Immature natural killer cell (primary cell): Measurements from ENCODE around the gene ERVK3-1. TPM values are rescaled to one million over a fixed set of nuclear protein-coding genes. Genes with fewer than 3 reads are reported as not detected.
"Not testable (repeated sequence)": the region's sequence is repeated elsewhere in the genome, so short reads cannot be mapped to it uniquely, and the experiment has no call there.

Experiments used
- DNase-seq, 3 donors: peaks; one replicate each; pipeline ENCODE4 v3.0.0; 2022; ENCODE audit warnings: mixed read lengths in 1 of 3
- H3K27ac Mint-ChIP-seq, 6 donors: one replicate each; pipeline ENCODE4 v1.8.0; 2020; ENCODE audit warnings: mixed read lengths in 6 of 6, mild to moderate bottlenecking in 5 of 6, inconsistent platforms in 4 of 6, moderate library complexity in 3 of 6
- H3K27me3 Mint-ChIP-seq, 3 donors: one replicate each; pipeline ENCODE4 v1.8.0; 2020 to 2021; ENCODE audit warnings: low read depth in 3 of 3, mild to moderate bottlenecking in 3 of 3, mixed read lengths in 3 of 3, moderate library complexity in 3 of 3, inconsistent platforms in 1 of 3
- H3K36me3 Mint-ChIP-seq, 3 donors: one replicate each; pipeline ENCODE4 v1.8.0; 2020; ENCODE audit warnings: mixed read lengths in 3 of 3, inconsistent platforms in 2 of 3, mild to moderate bottlenecking in 2 of 3
- H3K4me1 Mint-ChIP-seq, 2 donors: one replicate each; pipeline ENCODE4 v1.8.0; 2020; ENCODE audit warnings: inconsistent platforms in 2 of 2, mild to moderate bottlenecking in 2 of 2, mixed read lengths in 2 of 2, moderate library complexity in 1 of 2
- H3K4me3 Mint-ChIP-seq, 5 donors: one replicate each; pipeline ENCODE4 v1.8.0; 2020; ENCODE audit warnings: mild to moderate bottlenecking in 5 of 5, mixed read lengths in 5 of 5, inconsistent platforms in 3 of 5, moderate library complexity in 3 of 5
- H3K9me3 Mint-ChIP-seq, 6 donors: one replicate each; pipeline ENCODE4 v1.8.0; 2020; ENCODE audit warnings: mild to moderate bottlenecking in 6 of 6, mixed read lengths in 6 of 6, inconsistent platforms in 4 of 6, moderate library complexity in 3 of 6
- polyA plus RNA-seq, 3 donors: library from polyadenylated mRNA; unstranded; fragments of 300-500 nt; fragmentation: Illumina TruSeq; gene quantifications; one replicate each; pipeline ENCODE4 v1.2.3, GENCODE V29; 2021

The ERVK3-1 gene
- polyA plus RNA-seq, 3 donors from 2014 or later: 76.5 to 113 (median 91.6) TPM

GRCh38 chr19:58279042-58279924, 25.9 kb upstream of the ERVK3-1 start:
- peak in 1 of 3 donors; percentile 2 for DNase-seq
- Mint-ChIP-seq H3K27me3 (peaks cover 4 to 10% (median 7%) of the 10 kb centered on the region in 3 donors), H3K4me3 (peak overlapping the region; percentile 86 to 97 (median 91)), H3K9me3 (peaks cover 1 to 8% (median 4%) of the 10 kb centered on the region in 6 donors), H3K27ac (peak overlapping the region; percentile 89 to 95 (median 94)), H3K4me1 (peaks cover 36 to 56% of the 10 kb centered on the region in 2 donors), H3K36me3 (peaks cover 12 to 30% (median 21%) of the 10 kb centered on the region in 3 donors)

- H3K36me3 Mint-ChIP-seq: peaks cover 7 to 23% (median 17%) of the 10 kb centered on the region in 3 donors
- DNase-seq: no peak
- H3K4me3 Mint-ChIP-seq: peak overlapping the region; percentile 86 to 97 (median 91)
- H3K9me3 Mint-ChIP-seq: peaks cover 0 to 4% (median under 1%) of the 10 kb centered on the region in 6 donors
- H3K27ac Mint-ChIP-seq: peak overlapping the region; percentile 31 to 95 (median 85)
- peaks cover 4 to 10% (median 7%) of the 10 kb centered on the region in 3 donors for H3K27me3 Mint-ChIP-seq
- H3K4me1 Mint-ChIP-seq: peaks cover 36 to 56% of the 10 kb centered on the region in 2 donors
Observed at GRCh38 chr19:58279925-58280316, 25.3 kb upstream of the ERVK3-1 start.

- Mint-ChIP-seq H3K36me3 (peaks cover 10 to 37% (median 33%) of the 10 kb centered on the region in 3 donors), H3K27me3 (peaks cover 0 to under 1% (median 0%) of the 10 kb centered on the region in 3 donors), H3K27ac (no peak overlapping the region), H3K9me3 (no peaks in the 10 kb centered on the region), H3K4me1 (peaks cover 21 to 32% of the 10 kb centered on the region in 2 donors), H3K4me3 (no peak overlapping the region)
- no peak for DNase-seq
Observed at GRCh38 chr19:58284199-58284598, 21.0 kb upstream of the ERVK3-1 start.

DNA sequence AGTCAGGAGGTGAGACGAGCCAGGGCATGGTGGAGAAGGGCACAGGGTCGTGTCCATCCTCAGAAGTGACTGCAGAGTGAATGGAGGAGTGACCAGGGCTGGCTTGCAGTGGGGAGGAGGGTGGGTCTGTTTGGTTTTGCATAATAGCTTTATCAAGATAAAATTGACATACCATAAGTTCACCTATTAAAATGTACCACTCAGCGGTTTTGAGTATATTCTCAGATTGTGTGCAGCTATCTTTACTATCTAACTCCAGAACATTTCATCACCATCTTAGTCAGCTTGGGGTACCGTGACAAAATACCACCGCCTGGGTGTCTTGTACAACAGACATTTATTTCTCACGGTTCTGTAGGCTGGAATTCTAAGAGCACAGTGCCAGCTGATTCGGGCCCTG, 13.2 kb upstream of the ERVK3-1 start:
- peaks cover 0 to 2% of the 10 kb centered on the region in 2 donors for H3K4me1 Mint-ChIP-seq
- H3K36me3 Mint-ChIP-seq: peaks cover 44 to 74% (median 70%) of the 10 kb centered on the region in 3 donors
- no peak overlapping the region for H3K27ac Mint-ChIP-seq
- H3K9me3 Mint-ChIP-seq: peaks cover 8 to 18% (median 11%) of the 10 kb centered on the region in 6 donors
- no peak for DNase-seq
- H3K4me3 Mint-ChIP-seq: no peak overlapping the region
- no peaks in the 10 kb centered on the region for H3K27me3 Mint-ChIP-seq

GRCh38 chr19:58294743-58295374, 10.3 kb upstream of the ERVK3-1 start:
- peaks cover 9 to 18% (median 11%) of the 10 kb centered on the region in 6 donors for H3K9me3 Mint-ChIP-seq
- no peak for DNase-seq
- peaks cover 0 to 1% (median 0%) of the 10 kb centered on the region in 3 donors for H3K27me3 Mint-ChIP-seq
- no peak overlapping the region for H3K4me3 Mint-ChIP-seq
- H3K27ac Mint-ChIP-seq: peak overlapping the region in 1 of 6 donors; percentile 46
- peaks cover 42 to 63% (median 57%) of the 10 kb centered on the region in 3 donors for H3K36me3 Mint-ChIP-seq
- H3K4me1 Mint-ChIP-seq: peaks cover 0 to 3% of the 10 kb centered on the region in 2 donors

GRCh38 chr19:58296104-58296503, 9.1 kb upstream of the ERVK3-1 start:
- Mint-ChIP-seq H3K27me3 (peaks cover 0 to 3% (median 0%) of the 10 kb centered on the region in 3 donors), H3K9me3 (peaks cover 9 to 18% (median 10%) of the 10 kb centered on the region in 6 donors), H3K27ac (no peak overlapping the region), H3K4me1 (peaks cover 0 to 3% of the 10 kb centered on the region in 2 donors), H3K36me3 (peaks cover 46 to 65% (median 59%) of the 10 kb centered on the region in 3 donors), H3K4me3 (no peak overlapping the region)
- no peak for DNase-seq

GRCh38 chr19:58300620-58301019, 4.6 kb upstream of the ERVK3-1 start:
- H3K9me3 Mint-ChIP-seq: peaks cover 0 to 2% (median 0%) of the 10 kb centered on the region in 6 donors
- peaks cover 15 to 17% of the 10 kb centered on the region in 2 donors for H3K4me1 Mint-ChIP-seq
- H3K36me3 Mint-ChIP-seq: peaks cover 10 to 24% (median 23%) of the 10 kb centered on the region in 3 donors
- DNase-seq: no peak
- peaks cover 8 to 9% (median 8%) of the 10 kb centered on the region in 3 donors for H3K27me3 Mint-ChIP-seq
- H3K4me3 Mint-ChIP-seq: no peak overlapping the region
- no peak overlapping the region for H3K27ac Mint-ChIP-seq

DNA sequence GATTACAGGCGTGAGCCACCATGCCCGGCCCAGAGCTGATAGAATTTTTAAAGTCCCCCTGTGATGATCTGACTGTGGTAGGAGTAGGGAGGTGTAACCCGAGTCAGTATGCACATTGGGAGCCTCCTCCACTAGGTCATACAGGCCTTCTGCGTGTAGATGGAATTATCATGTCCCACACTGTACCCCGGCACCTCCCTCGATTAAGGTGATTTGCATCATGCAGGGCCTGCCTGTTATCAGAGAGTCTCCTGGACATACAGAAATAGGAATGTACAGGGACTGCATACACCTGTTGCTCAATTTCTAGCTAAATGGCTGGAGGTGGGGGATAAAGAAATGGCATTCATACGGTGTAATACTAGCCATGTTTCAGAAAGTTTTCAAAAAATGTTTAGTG, 922 bp upstream of the ERVK3-1 start:
- H3K4me3 Mint-ChIP-seq: peak overlapping the region; percentile 95 to 98 (median 98)
- H3K36me3 Mint-ChIP-seq: peaks cover 17 to 50% (median 34%) of the 10 kb centered on the region in 3 donors
- H3K4me1 Mint-ChIP-seq: peaks cover 31 to 50% of the 10 kb centered on the region in 2 donors
- peak overlapping the region; percentile 98 to 100 (median 100) for H3K27ac Mint-ChIP-seq
- peaks cover 8 to 16% (median 11%) of the 10 kb centered on the region in 3 donors for H3K27me3 Mint-ChIP-seq
- no peak for DNase-seq
- H3K9me3 Mint-ChIP-seq: no peaks in the 10 kb centered on the region

DNA sequence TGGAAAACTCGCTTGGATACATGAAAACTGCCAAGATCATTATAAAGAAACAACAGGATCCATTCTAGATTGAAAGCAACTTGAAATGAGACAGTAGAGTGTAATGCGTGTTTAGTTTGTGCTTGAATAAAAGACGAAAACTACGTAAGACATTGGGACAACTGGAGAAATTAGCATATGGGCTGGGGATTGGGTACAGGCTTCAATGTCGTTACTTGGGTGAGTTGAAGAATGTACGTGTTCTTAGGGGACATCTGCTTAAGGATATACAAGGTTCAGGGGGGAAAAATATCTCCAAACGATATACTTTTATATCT, 471 bp upstream of the ERVK3-1 start:
- peaks cover 8 to 16% (median 11%) of the 10 kb centered on the region in 3 donors for H3K27me3 Mint-ChIP-seq
- peak overlapping the region; percentile 98 to 100 (median 100) for H3K27ac Mint-ChIP-seq
- peaks cover 20 to 54% (median 36%) of the 10 kb centered on the region in 3 donors for H3K36me3 Mint-ChIP-seq
- no peaks in the 10 kb centered on the region for H3K9me3 Mint-ChIP-seq
- peaks cover 31 to 55% of the 10 kb centered on the region in 2 donors for H3K4me1 Mint-ChIP-seq
- DNase-seq: no peak
- H3K4me3 Mint-ChIP-seq: peak overlapping the region; percentile 95 to 98 (median 98)

- peak overlapping the region; percentile 98 to 100 (median 100) for H3K27ac Mint-ChIP-seq
- H3K27me3 Mint-ChIP-seq: peaks cover 8 to 16% (median 11%) of the 10 kb centered on the region in 3 donors
- H3K9me3 Mint-ChIP-seq: peaks cover 0 to 3% (median 0%) of the 10 kb centered on the region in 6 donors
- DNase-seq: peak in 1 of 3 donors; percentile 30
- peaks cover 32 to 56% of the 10 kb centered on the region in 2 donors for H3K4me1 Mint-ChIP-seq
- peak overlapping the region; percentile 95 to 98 (median 98) for H3K4me3 Mint-ChIP-seq
- peaks cover 16 to 50% (median 27%) of the 10 kb centered on the region in 3 donors for H3K36me3 Mint-ChIP-seq
Observed at GRCh38 chr19:58305932-58306323, 751 bp downstream of the ERVK3-1 start.

- peaks cover 31 to 56% (median 41%) of the 10 kb centered on the region in 3 donors for H3K36me3 Mint-ChIP-seq
- peaks cover 0 to 5% (median 0%) of the 10 kb centered on the region in 6 donors for H3K9me3 Mint-ChIP-seq
Observed at GRCh38 chr19:58307736-58308135, 2.6 kb downstream of the ERVK3-1 start.

DNA sequence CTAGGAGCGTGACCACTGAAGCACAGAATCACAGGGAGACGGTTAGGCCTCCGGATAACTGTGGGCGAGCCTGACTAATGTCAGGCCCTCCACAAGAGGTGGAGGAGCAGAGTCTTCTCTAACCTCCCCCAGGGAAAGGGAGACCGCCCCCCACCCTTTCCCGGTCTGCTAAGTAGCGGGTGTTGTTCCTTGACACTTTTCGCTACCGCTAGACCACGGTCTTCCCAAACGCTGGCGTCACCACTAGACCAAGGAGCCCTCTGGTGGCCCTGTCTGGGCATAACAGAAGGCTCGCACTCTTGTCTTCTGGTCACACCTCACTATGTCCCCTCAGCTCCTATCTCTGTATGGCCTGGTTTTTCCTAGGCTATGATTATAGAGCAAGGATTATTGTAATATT, 5.5 kb downstream of the ERVK3-1 start:
- H3K4me1 Mint-ChIP-seq: peaks cover 19 to 47% of the 10 kb centered on the region in 2 donors
- H3K27ac Mint-ChIP-seq: peak overlapping the region in 1 of 6 donors; percentile 68
- DNase-seq: peak in 1 of 3 donors; percentile 19
- not testable (repeated sequence) for H3K9me3 Mint-ChIP-seq, H3K4me3 Mint-ChIP-seq, H3K27me3 Mint-ChIP-seq
- peaks cover 50 to 77% (median 57%) of the 10 kb centered on the region in 3 donors for H3K36me3 Mint-ChIP-seq

More at GRCh38 chr19:58307736-58308135, 2.6 kb downstream of the ERVK3-1 start:
- Mint-ChIP-seq H3K27ac (peak overlapping the region in 3 of 6 donors; percentile 61 to 79 (median 77)), H3K4me1 (peaks cover 36 to 63% of the 10 kb centered on the region in 2 donors), H3K4me3 (no peak overlapping the region), H3K27me3 (peaks cover 7 to 17% (median 16%) of the 10 kb centered on the region in 3 donors)
- no peak for DNase-seq

DNA sequence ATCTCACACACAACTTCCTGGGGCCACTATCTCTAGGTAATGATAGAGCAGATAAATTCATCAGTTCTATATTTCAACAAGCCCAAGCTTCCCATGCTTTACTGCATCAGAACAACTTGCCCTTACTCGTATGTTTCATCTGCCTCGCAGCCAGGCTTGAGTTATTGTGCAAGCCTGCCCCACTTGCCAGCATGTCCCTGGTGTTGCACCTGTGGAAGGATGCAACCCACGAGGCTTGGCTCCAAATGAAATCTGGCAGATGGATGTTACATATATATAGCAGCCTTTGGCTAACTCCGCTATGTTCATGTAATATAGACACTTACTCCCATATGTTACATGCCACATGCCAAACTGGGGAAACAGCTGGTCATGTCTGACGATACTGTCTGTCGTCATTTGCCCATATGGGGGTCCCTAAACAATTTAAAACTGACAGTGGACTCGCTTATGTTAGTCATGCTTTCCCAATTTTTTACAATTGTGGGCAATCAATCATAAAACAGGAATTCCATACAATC, 6.2 kb downstream of the ERVK3-1 start:
- peak overlapping the region in 2 of 6 donors; percentile 13 to 17 for H3K27ac Mint-ChIP-seq
- DNase-seq: no peak
- peaks cover 12 to 40% of the 10 kb centered on the region in 2 donors for H3K4me1 Mint-ChIP-seq
- H3K9me3 Mint-ChIP-seq: peaks cover 0 to 5% (median 0%) of the 10 kb centered on the region in 6 donors
- peaks cover 0 to 6% (median 3%) of the 10 kb centered on the region in 3 donors for H3K27me3 Mint-ChIP-seq
- H3K4me3 Mint-ChIP-seq: no peak overlapping the region
- peaks cover 53 to 73% (median 53%) of the 10 kb centered on the region in 3 donors for H3K36me3 Mint-ChIP-seq
